Upper lobe of left lung (tissue), 6 donors: ENCODE results near the gene NDUFAF8. TPM values are rescaled to one million over a fixed set of nuclear protein-coding genes. Genes with fewer than 3 reads are reported as not detected.

ENCODE experiments used
- ATAC-seq, 2 donors: fragments of 200-7000 bp; cut with Tn5 transposase; one replicate each; pipeline ENCODE4 v1.9.1; 2022; ENCODE audit warnings: mild to moderate bottlenecking in 2 of 2, moderate library complexity in 2 of 2; ENCODE audit not compliant: low FRiP score in 2 of 2
- DNase-seq, 2 donors: peaks; one replicate each; pipeline ENCODE4 v3.0.0-alpha.2; 2019 to 2020
- H3K27ac ChIP-seq, 4 donors: fragments of 200-600 bp; sonication (generic); one replicate each; pipeline ENCODE4 v1.5.1; 2016 to 2019
- H3K27me3 ChIP-seq, 4 donors: fragments of 200-600 bp; sonication (generic); one replicate each; pipeline ENCODE4 v1.5.1; 2017 to 2019
- H3K36me3 ChIP-seq, 4 donors: fragments of 200-600 bp; sonication (generic); one replicate each; pipeline ENCODE4 v1.5.1; 2016 to 2019
- H3K4me1 ChIP-seq, 4 donors: fragments of 200-600 bp; sonication (generic); one replicate each; pipeline ENCODE4 v1.5.1; 2018 to 2019
- H3K4me3 ChIP-seq, 4 donors: fragments of 200-600 bp; sonication (generic); one replicate each; pipeline ENCODE4 v1.5.1; 2017 to 2019; ENCODE audit warnings: mild to moderate bottlenecking in 2 of 4, moderate library complexity in 1 of 4
- H3K9me3 ChIP-seq, 4 donors: fragments of 200-600 bp; sonication (generic); one replicate each; pipeline ENCODE4 v1.5.1; 2018 to 2019
- CTCF ChIP-seq, 6 experiments: fragments of 450-650 bp in 4 of 6; fragments of 200-600 bp in 2 of 6; sonication (generic) in 2 of 6; IDR thresholded peaks; one replicate each; pipeline ENCODE4 v1.5.1; 2016 to 2019; ENCODE audit warnings: antibody characterized with exemption in 6 of 6
- EP300 ChIP-seq, 4 donors: sonication (generic); formaldehyde crosslinking; IDR thresholded peaks; one replicate each; pipeline ENCODE4 v1.5.1; 2017; ENCODE audit warnings: antibody characterized with exemption in 4 of 4, control low read depth in 2 of 4
- POLR2A ChIP-seq, 4 donors: fragments of 450-650 bp; IDR thresholded peaks; one replicate each; pipeline ENCODE4 v1.5.1; 2016 to 2017; ENCODE audit warnings: antibody characterized with exemption in 4 of 4, mild to moderate bottlenecking in 2 of 4
- POLR2AphosphoS5 ChIP-seq, 2 donors: sonication (generic); formaldehyde crosslinking; IDR thresholded peaks; one replicate each; pipeline ENCODE4 v1.5.1; 2017; ENCODE audit warnings: antibody characterized with exemption in 2 of 2
- WGBS, 2 donors: methylation state at CpG; one replicate each; pipeline ENCODE4 v1.1.5; 2017 to 2018; 5-methylcytosine and 5-hydroxymethylcytosine counted together
- total RNA-seq, 6 donors: library from RNA; depleted of rRNA in 4 of 6; stranded (reverse); fragments of >200 nt in 4 of 6; gene quantifications; one replicate each; pipeline versions ENCODE4 v1.1.0 to v1.2.1, GENCODE V29; 2016 to 2021
- donor health status: DM: no; HTN: no; CAD: no; lungs with moderate emphysema.
- donor health status: DM: no; HTN: yes; CAD: no; lungs with severe emphysema.

Gene NDUFAF8
- total RNA-seq, 6 donors from 2014 or later, result 19.6 to 38.1 (median 33.6) TPM

- H3K4me1 ChIP-seq, result peaks cover 12 to 24% (median 19%) of the 10 kb centered on the region in 4 donors
- no peaks in the 10 kb centered on the region for H3K27me3 ChIP-seq
- ATAC-seq, result no peak
- H3K4me3 ChIP-seq, result no peak overlapping the region
- DNase-seq, result peak in 1 of 2 donors; percentile 74
- peaks cover 19 to 65% (median 56%) of the 10 kb centered on the region in 4 donors for H3K36me3 ChIP-seq
- TF ChIP-seq POLR2AphosphoS5 (IDR thresholded peaks at IDR 0.05) (no peak), EP300 (IDR thresholded peaks at IDR 0.05) (no peak), POLR2A (IDR thresholded peaks at IDR 0.05) (no peak)
- H3K9me3 ChIP-seq, result no peaks in the 10 kb centered on the region
- H3K27ac ChIP-seq, result no peak overlapping the region
- 79 to 100% methylated on average over 3 to 13 of the region's 20 CpGs for WGBS, 2 donors
Observed at GRCh38 chr17:81258292-81258691, 19.2 kb downstream of the NDUFAF8 start.

GRCh38 chr17:81259058-81259605 lies 20.0 kb downstream of the NDUFAF8 start:
- Histone ChIP-seq H3K27ac (no peak overlapping the region), H3K4me1 (peaks cover 12 to 24% (median 19%) of the 10 kb centered on the region in 4 donors), H3K4me3 (no peak overlapping the region), H3K27me3 (no peaks in the 10 kb centered on the region), H3K9me3 (no peaks in the 10 kb centered on the region), H3K36me3 (peaks cover 26 to 74% (median 64%) of the 10 kb centered on the region in 4 donors)
- TF ChIP-seq EP300 (IDR thresholded peaks at IDR 0.05), result no peak
- no peak for TF ChIP-seq POLR2AphosphoS5 (IDR thresholded peaks at IDR 0.05)
- no peak for TF ChIP-seq POLR2A (IDR thresholded peaks at IDR 0.05)
- no peak for TF ChIP-seq CTCF (IDR thresholded peaks at IDR 0.05)
- WGBS, 2 donors, result 91 to 100% methylated on average over 2 to 22 of the region's 23 CpGs
- DNase-seq (peak in 1 of 2 donors; percentile 54), ATAC-seq (no peak)

GRCh38 chr17:81260171-81260570 lies 21.1 kb downstream of the NDUFAF8 start:
- H3K36me3 ChIP-seq, result peaks cover 32 to 84% (median 75%) of the 10 kb centered on the region in 4 donors
- H3K27ac ChIP-seq, result no peak overlapping the region
- H3K4me3 ChIP-seq, result no peak overlapping the region
- no peaks in the 10 kb centered on the region for H3K9me3 ChIP-seq
- peak in 1 of 2 donors; percentile 53 for DNase-seq
- 95% methylated on average over 15 to 17 of the region's 17 CpGs for WGBS, 2 donors
- peaks cover 5 to 15% (median 11%) of the 10 kb centered on the region in 4 donors for H3K4me1 ChIP-seq
- no peak for ATAC-seq
- no peaks in the 10 kb centered on the region for H3K27me3 ChIP-seq
- no peak for TF ChIP-seq CTCF (IDR thresholded peaks at IDR 0.05)
- TF ChIP-seq POLR2AphosphoS5 (IDR thresholded peaks at IDR 0.05), result no peak
- no peak for TF ChIP-seq EP300 (IDR thresholded peaks at IDR 0.05)
- no peak for TF ChIP-seq POLR2A (IDR thresholded peaks at IDR 0.05)

- H3K27ac ChIP-seq, result no peak overlapping the region
- no peaks in the 10 kb centered on the region for H3K27me3 ChIP-seq
- 95 to 100% methylated on average over 4 to 18 of the region's 19 CpGs for whole genome bisulfite sequencing, 2 donors
- ATAC-seq, result no peak
- H3K9me3 ChIP-seq, result no peaks in the 10 kb centered on the region
- peaks cover 36 to 89% (median 78%) of the 10 kb centered on the region in 4 donors for H3K36me3 ChIP-seq
- peaks cover under 1 to 10% (median 6%) of the 10 kb centered on the region in 4 donors for H3K4me1 ChIP-seq
- H3K4me3 ChIP-seq, result no peak overlapping the region
- peak in 1 of 2 donors; percentile 71 for DNase-seq
- TF ChIP-seq POLR2A (IDR thresholded peaks at IDR 0.05), result no peak
- TF ChIP-seq CTCF (IDR thresholded peaks at IDR 0.05), result no peak
- no peak for TF ChIP-seq EP300 (IDR thresholded peaks at IDR 0.05)
- TF ChIP-seq POLR2AphosphoS5 (IDR thresholded peaks at IDR 0.05), result no peak
Observed at GRCh38 chr17:81260641-81261040, 21.5 kb downstream of the NDUFAF8 start.

GRCh38 chr17:81261096-81261495 lies 22.0 kb downstream of the NDUFAF8 start:
- H3K27me3 ChIP-seq, result no peaks in the 10 kb centered on the region
- ATAC-seq, result no peak
- H3K4me3 ChIP-seq, result no peak overlapping the region
- H3K9me3 ChIP-seq, result no peaks in the 10 kb centered on the region
- peaks cover 0 to 5% (median 1%) of the 10 kb centered on the region in 4 donors for H3K4me1 ChIP-seq
- H3K27ac ChIP-seq, result no peak overlapping the region
- TF ChIP-seq CTCF (IDR thresholded peaks at IDR 0.05), result no peak
- TF ChIP-seq POLR2A (IDR thresholded peaks at IDR 0.05), result no peak
- no peak for TF ChIP-seq EP300 (IDR thresholded peaks at IDR 0.05)
- TF ChIP-seq POLR2AphosphoS5 (IDR thresholded peaks at IDR 0.05), result no peak
- DNase-seq, result peak in 1 of 2 donors; percentile 68
- H3K36me3 ChIP-seq, result peaks cover 39 to 93% (median 83%) of the 10 kb centered on the region in 4 donors
- WGBS, 2 donors, result 92 to 95% methylated on average over 18 of the region's 18 CpGs
